HUES48 (cell line): ENCODE measurements around the gene BLOC1S6.
"Not testable (repeated sequence)": the region's sequence is repeated elsewhere in the genome, so short reads cannot be mapped to it uniquely, and the experiment has no call there.

Experiments
- H3K27ac ChIP-seq: one replicate; pipeline ENCODE4 v1.7.0; 2013; ENCODE audit warnings: low read depth, low read length, inconsistent platforms
- H3K27me3 ChIP-seq: 2 replicates; pipeline ENCODE4 v1.6.1; 2013; ENCODE audit warnings: mild to moderate bottlenecking, low read length; ENCODE audit not compliant: control insufficient read depth, insufficient read depth
- H3K36me3 ChIP-seq: 2 replicates; pipeline ENCODE4 v1.6.1; 2013; ENCODE audit warnings: low read length; ENCODE audit not compliant: control insufficient read depth, insufficient read depth
- H3K4me1 ChIP-seq: 2 replicates; pipeline ENCODE4 v1.6.1; 2013; ENCODE audit warnings: mild to moderate bottlenecking, low read length; ENCODE audit not compliant: control insufficient read depth, insufficient read depth
- H3K4me3 ChIP-seq: 2 replicates; pipeline ENCODE4 v1.5.1; 2013; ENCODE audit warnings: mild to moderate bottlenecking, low read depth, low read length
- H3K9ac ChIP-seq: 2 replicates; pipeline ENCODE4 v1.6.1; 2013; ENCODE audit warnings: mild to moderate bottlenecking, low read depth, low read length, moderate library complexity
- H3K9me3 ChIP-seq: 2 replicates; pipeline ENCODE4 v1.6.1; 2013; ENCODE audit warnings: low read length; ENCODE audit not compliant: control insufficient read depth, insufficient read depth

BLOC1S6 gene

DNA sequence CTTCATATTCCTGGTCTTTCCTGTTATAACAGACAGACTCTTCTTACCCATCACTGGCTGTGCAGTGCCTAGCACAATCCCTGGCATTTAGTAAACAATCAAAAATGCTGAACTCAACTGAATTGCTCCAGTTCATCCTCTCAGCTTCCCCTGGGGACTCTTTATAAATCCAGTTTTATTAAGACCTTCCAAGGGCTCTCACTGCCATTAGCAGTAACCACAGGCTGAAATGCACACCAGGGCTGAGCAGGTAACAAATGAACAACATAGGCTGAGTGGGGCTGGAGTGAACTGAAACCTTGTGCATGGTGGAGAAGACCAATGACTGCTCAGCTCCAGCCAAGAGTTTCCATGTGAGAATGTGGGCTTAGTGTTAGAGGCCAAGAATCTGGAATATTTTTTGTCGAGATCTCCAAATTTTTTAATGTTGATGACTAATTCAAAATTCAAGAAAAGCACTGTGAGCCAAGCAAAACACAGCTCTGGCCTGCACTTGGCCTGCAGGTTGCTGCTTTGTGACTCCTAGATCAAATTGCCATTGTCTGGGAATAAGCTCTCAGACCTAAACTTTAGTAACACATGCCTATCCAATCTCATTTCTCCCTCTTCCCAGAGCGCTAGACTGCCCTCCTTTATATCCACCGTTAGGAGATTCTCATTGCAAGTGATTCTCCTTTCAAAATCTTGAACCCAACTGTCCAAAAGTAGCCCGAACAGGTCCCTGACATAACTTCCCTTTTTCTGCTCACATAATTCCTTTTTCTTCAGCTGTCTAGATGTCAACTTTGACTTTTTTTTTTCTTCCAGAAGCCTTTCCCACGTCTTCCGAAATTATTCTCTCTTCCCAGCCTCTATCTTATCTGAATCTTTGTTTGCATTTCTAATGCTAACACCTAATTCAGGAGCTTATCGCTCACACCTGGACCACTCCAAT lies 55.1 kb downstream of the BLOC1S6 start:
- Histone ChIP-seq H3K9me3 (no peaks in the 10 kb centered on the region), H3K4me1 (0 out of 2 replicates have a peak, but pooled peaks cover 4% of the 10 kb centered on the region), H3K27me3 (peaks cover 9% of the 10 kb centered on the region; the same call in 1 of the 2 replicates), H3K4me3 (no peak overlapping the region), H3K9ac (no peak overlapping the region), H3K27ac (no peak overlapping the region), H3K36me3 (no peaks in the 10 kb centered on the region)

DNA sequence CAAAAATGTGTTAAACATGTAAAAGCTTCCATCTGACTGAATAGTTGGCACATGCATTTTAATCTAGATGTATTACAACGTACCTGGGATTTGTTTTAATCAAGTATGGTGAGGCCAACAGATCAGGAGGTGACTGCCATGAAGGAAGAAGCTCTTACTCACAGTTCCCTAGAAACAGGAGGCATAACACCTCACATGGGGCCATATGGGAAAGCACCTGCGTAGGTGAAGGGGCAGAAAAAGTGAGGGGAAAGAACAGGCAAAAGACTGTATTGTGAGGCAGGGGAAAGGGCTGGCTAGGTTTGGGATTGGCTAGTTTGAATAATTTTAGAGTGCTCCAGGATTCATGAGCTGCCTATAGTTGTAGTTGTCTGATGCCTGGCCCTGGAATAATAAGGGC lies 57.3 kb downstream of the BLOC1S6 start:
- H3K36me3 ChIP-seq: no peaks in the 10 kb centered on the region
- H3K4me3 ChIP-seq: no peak overlapping the region
- no peak overlapping the region for H3K9ac ChIP-seq
- peaks cover 6% of the 10 kb centered on the region; the same call in 1 of the 2 replicates for H3K27me3 ChIP-seq
- H3K9me3 ChIP-seq: no peaks in the 10 kb centered on the region
- H3K27ac ChIP-seq: no peak overlapping the region
- H3K4me1 ChIP-seq: 0 out of 2 replicates have a peak, but pooled peaks cover 4% of the 10 kb centered on the region

DNA sequence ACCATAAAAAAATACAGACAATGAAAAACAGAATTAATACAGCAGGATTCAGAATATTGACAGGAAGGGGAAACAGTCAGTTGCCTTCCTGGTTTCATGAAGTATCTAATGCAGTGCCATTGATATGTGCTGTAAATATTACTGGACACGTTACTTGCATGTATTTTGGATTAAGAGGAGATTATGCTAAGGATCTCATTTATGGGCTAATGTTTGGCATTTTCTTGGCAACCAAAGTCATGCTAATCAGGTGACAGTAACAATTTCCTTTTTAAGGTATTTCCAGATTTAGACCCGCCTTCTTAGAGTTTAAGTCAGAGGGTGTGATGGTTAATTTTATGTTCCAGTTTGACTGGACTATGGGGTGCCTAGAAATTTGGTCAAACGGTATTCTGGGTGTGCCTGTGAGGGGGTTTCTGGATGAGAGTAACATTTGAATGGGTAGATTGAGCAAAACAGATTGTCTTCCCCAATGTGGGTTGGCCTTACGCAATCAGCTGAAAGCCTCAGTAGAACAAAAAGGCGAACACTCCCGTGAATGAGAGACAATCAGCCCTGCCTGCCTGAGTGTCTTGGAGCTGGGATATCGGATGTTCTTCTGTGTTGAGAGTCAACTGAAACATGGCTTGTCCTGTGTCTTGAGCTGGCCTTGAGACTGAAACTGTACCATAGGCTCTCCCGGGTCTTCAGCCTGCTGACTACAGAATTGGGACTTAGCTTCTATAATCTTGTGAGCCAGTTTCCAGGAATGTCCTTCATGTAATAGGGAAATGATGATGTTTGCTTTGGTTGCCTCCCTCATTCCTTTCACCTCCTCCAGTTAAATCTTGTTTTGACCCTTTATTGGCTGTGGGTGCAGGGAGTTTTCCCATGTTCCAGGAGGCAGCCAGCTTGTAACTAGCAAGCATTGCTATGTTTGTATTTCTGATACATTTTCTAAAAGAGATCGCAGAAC lies 58.1 kb downstream of the BLOC1S6 start:
- H3K4me3 ChIP-seq: no peak overlapping the region
- H3K4me1 ChIP-seq: 0 out of 2 replicates have a peak, but pooled peaks cover 4% of the 10 kb centered on the region
- no peaks in the 10 kb centered on the region for H3K9me3 ChIP-seq
- H3K27me3 ChIP-seq: no peaks in the 10 kb centered on the region
- H3K27ac ChIP-seq: no peak overlapping the region
- no peak overlapping the region for H3K9ac ChIP-seq
- H3K36me3 ChIP-seq: no peaks in the 10 kb centered on the region

DNA sequence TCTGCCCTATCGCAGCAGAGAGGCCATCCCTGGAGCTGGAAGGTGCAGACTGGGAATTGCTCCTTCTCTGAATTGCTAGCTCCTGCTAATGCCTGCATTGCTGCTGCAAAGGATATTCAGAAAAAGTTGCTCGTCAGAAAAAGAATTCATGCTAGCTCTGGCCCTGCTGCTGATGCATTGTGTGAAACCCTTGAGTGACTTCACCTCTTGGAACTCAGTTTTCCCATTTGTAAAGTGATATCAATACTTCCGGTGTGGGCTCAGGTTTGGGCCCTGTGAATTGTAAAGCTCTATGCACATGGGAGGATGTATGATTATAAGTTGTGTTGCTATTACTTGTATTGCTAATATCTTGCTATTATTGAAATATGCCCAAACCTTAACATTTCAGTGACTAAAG lies 59.0 kb downstream of the BLOC1S6 start:
- Histone ChIP-seq H3K9me3 (no peaks in the 10 kb centered on the region), H3K9ac (no peak overlapping the region), H3K36me3 (no peaks in the 10 kb centered on the region), H3K27me3 (no peaks in the 10 kb centered on the region), H3K4me1 (0 out of 2 replicates have a peak, but pooled peaks cover 4% of the 10 kb centered on the region), H3K4me3 (no peak overlapping the region), H3K27ac (no peak overlapping the region)

DNA sequence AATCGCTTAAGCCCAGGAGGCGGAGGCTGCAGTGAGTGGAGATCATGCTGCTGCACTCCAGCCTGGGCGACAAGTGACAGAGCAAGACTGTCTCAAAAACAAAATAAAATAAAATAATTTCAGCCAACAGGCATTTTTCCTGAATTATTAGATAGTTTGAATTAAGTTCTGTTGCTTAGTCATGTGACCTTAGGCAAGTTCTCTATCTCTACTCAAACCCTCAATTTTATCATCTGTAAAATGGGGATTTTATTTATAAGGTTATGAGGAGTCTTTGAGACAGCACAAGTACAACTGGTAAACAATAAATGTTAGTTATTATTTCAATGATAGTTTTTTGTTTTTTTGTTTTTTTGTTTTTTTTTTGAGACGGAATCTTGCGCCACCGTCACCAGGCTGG lies 60.6 kb downstream of the BLOC1S6 start:
- no peaks in the 10 kb centered on the region for H3K36me3 ChIP-seq
- no peaks in the 10 kb centered on the region for H3K27me3 ChIP-seq
- no peaks in the 10 kb centered on the region for H3K9me3 ChIP-seq
- H3K4me1 ChIP-seq: 0 out of 2 replicates have a peak, but pooled peaks cover 4% of the 10 kb centered on the region
- no peak overlapping the region for H3K4me3 ChIP-seq
- H3K9ac ChIP-seq: no peak overlapping the region
- no peak overlapping the region for H3K27ac ChIP-seq

DNA sequence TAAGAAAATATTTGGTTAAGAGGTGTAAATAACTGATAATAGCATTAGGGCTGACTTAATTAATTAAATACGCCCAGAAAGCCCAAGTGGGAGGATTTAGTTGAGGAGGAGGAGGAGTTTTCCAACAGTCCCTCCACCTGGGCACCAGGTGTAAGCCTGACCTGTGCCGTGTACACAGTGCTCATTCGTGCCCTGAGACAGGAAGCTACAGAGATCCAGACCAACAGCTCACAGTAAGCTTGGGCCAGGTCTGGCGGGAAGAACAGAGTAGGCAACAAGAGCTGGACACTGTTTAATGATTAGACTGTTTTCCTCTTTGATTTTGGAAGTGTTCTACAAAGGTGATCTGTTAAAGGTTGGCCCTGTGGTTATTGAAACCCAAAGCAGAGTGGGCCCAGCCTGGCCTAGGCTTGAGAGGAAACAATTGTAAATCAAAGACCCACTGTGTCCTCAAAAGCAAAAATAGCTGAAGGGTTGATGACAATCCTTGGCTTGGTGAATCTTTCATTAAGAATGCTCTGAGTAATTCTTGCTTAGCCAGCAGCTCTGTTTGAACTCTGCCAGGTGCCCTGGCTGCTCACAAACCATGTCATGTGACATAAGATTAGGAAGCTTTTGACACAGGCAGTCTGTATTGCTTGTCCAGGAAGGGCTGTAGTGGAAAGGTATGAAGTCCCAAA lies 61.5 kb downstream of the BLOC1S6 start:
- Histone ChIP-seq H3K9ac (no peak overlapping the region), H3K9me3 (no peaks in the 10 kb centered on the region), H3K27me3 (no peaks in the 10 kb centered on the region), H3K4me1 (0 out of 2 replicates have a peak, but pooled peaks cover 4% of the 10 kb centered on the region), H3K4me3 (no peak overlapping the region), H3K27ac (no peak overlapping the region), H3K36me3 (no peaks in the 10 kb centered on the region)

DNA sequence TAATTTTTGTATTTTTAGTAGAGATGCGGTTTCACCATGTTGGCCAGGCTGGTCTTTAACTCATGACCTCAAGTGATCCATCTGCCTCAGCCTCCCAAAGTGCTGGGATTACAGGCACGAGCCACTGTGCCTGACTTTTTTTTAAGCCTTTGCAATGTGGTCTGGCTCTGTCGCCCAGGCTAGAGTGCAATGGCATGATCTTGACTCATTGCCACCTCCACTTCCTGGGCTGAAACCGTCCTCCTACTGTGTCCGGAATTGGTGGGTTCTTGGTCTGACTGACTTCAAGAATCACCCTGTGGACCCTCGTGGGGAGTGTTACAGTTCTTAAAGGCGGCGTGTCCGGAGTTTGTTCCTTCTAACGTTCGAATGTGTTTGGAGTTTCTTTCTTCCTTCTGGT lies 62.8 kb downstream of the BLOC1S6 start:
- not testable (repeated sequence) for H3K27ac ChIP-seq, H3K27me3 ChIP-seq, H3K36me3 ChIP-seq, H3K4me1 ChIP-seq, H3K9ac ChIP-seq, H3K9me3 ChIP-seq, H3K4me3 ChIP-seq

DNA sequence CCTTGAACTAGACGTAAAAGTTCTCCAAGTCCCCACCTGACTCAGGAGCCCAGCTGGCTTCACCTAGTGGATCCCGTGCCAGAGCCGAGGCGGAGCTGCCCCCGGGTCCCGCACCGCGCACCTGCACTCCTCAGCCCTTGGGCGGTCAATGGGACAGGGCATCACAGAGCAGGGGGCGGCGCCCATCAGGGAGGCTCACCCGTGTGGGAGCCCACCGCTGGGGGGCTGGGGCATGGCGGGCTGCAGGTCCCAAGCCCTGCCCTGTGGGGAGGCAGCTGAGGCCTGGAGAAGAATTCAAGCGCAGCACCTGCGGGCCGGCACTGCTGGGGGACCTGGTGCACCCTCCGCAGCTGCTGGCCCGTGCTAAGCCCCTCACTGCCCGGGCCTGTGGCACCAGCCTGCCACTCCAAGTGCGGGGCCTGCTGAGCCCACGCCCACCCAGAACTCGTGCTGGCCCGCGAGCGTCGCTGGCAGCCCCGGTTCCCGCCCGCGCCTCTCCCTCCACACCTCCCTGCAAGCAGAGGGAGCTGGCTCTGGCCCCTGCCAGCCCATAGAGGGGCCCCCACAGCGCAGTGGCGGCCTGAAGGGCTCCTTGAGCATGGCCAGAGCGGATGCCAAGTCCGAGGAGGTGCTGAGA lies 63.8 kb downstream of the BLOC1S6 start:
- H3K27me3 ChIP-seq: no peaks in the 10 kb centered on the region

DNA sequence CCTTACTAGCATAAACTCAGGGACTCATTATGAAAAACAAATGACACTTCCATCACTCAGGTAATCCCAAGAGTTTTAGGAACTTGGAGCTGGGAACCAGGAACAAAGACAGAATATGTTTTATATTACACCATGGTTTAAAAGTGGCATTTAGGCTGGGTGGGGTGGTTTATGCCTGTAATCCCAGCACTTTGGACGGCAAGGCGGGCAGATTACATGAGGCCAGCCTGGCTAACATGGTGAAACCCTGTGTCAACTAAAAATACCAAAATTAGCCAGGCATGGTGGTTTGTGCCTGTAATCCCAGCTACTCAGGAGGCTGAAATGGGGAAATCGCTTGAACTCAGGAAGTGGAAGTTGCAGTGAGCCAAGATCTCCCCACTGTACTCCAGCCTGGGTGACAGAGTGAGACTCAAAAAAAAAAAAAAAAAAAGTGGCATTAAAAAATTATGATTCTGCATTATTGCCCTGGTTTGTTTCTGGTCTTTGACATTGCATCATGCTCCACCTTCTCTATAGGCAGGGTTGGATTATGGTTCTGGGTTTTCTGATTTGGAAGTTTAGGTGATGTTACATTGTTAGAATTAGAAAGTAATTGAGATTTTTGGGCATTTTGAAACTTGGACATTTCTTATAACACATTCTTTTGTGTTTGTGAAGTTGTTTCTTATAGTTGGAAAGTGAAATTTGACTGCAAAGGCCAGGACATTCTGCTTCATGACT lies 66.7 kb downstream of the BLOC1S6 start:
- H3K4me3 ChIP-seq: no peak overlapping the region

More for the DNA sequence above, 63.8 kb downstream of the BLOC1S6 start:
- no peaks in the 10 kb centered on the region for H3K4me1 ChIP-seq
- no peaks in the 10 kb centered on the region for H3K9me3 ChIP-seq
- H3K4me3 ChIP-seq: no peak overlapping the region
- H3K9ac ChIP-seq: no peak overlapping the region
- H3K36me3 ChIP-seq: no peaks in the 10 kb centered on the region
- no peak overlapping the region for H3K27ac ChIP-seq

DNA sequence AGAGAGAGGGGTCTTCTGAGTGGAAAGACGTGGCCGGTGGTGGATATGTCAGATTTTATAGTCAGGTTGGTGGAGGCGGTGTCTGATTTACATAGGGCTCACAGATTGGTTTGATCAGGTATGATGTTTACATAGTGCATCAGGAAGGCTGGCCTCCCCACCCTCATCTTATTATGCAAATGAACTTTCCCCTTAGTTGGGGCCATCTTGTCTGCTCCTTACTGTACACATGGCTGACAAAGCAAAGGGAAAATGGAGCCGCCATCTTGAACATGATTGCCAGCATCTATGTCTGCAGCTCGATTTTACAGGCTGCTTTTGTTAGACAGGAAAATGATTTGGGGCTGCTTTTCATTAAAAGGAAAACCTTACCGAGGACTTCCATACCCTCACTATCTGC lies 67.6 kb downstream of the BLOC1S6 start:
- H3K9ac ChIP-seq: no peak overlapping the region
- no peaks in the 10 kb centered on the region for H3K27me3 ChIP-seq
- no peaks in the 10 kb centered on the region for H3K9me3 ChIP-seq
- H3K4me1 ChIP-seq: no peaks in the 10 kb centered on the region
- no peaks in the 10 kb centered on the region for H3K36me3 ChIP-seq
- H3K27ac ChIP-seq: no peak overlapping the region
- H3K4me3 ChIP-seq: no peak overlapping the region

More for the DNA sequence above, 66.7 kb downstream of the BLOC1S6 start:
- no peak overlapping the region for H3K27ac ChIP-seq
- H3K9ac ChIP-seq: no peak overlapping the region
- H3K9me3 ChIP-seq: no peaks in the 10 kb centered on the region
- no peaks in the 10 kb centered on the region for H3K36me3 ChIP-seq
- H3K27me3 ChIP-seq: no peaks in the 10 kb centered on the region
- H3K4me1 ChIP-seq: no peaks in the 10 kb centered on the region
